Mesenchymal stem cell (in vitro differentiated cells and primary cell): ENCODE results near the gene CHST11.

ENCODE experiments used
- DNase-seq: peaks from one replicate; pipeline ENCODE4 v3.0.0-alpha.2; 2013
- H2AFZ ChIP-seq: one replicate; pipeline ENCODE4 v1.6.1; 2013; ENCODE audit warnings: low read depth, mild to moderate bottlenecking, control low read depth, inconsistent platforms, low read length, moderate library complexity
- H2AK5ac ChIP-seq: 2 replicates; pipeline ENCODE4 v1.6.1; 2013; ENCODE audit warnings: low read length, moderate library complexity, mild to moderate bottlenecking, inconsistent platforms; ENCODE audit not compliant: severe bottlenecking
- H2BK120ac ChIP-seq: one replicate; pipeline ENCODE4 v1.6.1; 2013; ENCODE audit warnings: low read depth, mild to moderate bottlenecking, inconsistent platforms, low read length, moderate library complexity
- H2BK12ac ChIP-seq, 2 experiments: one replicate each; pipeline ENCODE4 v1.6.1; 2013; ENCODE audit warnings: inconsistent platforms in 2 of 2, low read length in 2 of 2, mild to moderate bottlenecking in 2 of 2, moderate library complexity in 2 of 2, control low read depth in 1 of 2
- H2BK15ac ChIP-seq: one replicate; pipeline ENCODE4 v1.6.1; 2013; ENCODE audit warnings: mild to moderate bottlenecking, low read depth, inconsistent platforms; ENCODE audit not compliant: poor library complexity, severe bottlenecking
- H2BK5ac ChIP-seq: 2 replicates; pipeline ENCODE4 v1.6.1; 2013; ENCODE audit warnings: low read depth, mild to moderate bottlenecking, low read length, control low read depth, inconsistent platforms; ENCODE audit not compliant: poor library complexity, severe bottlenecking
- H3K14ac ChIP-seq, 2 experiments: one replicate each; pipeline ENCODE4 v1.6.1; 2013; ENCODE audit warnings: inconsistent platforms in 2 of 2, low read length in 2 of 2, control low read depth in 1 of 2, mild to moderate bottlenecking in 1 of 2, moderate library complexity in 1 of 2
- H3K18ac ChIP-seq, 2 experiments: one replicate each; pipeline ENCODE4 v1.6.1; 2013; ENCODE audit warnings: inconsistent platforms in 2 of 2, low read length in 2 of 2, control low read depth in 1 of 2, low read depth in 1 of 2, mild to moderate bottlenecking in 1 of 2
- H3K23ac ChIP-seq, 2 experiments: one replicate each; pipeline ENCODE4 v1.6.1; 2013; ENCODE audit warnings: inconsistent platforms in 2 of 2, low read length in 2 of 2, mild to moderate bottlenecking in 2 of 2, moderate library complexity in 2 of 2, control low read depth in 1 of 2
- H3K27ac ChIP-seq: 2 replicates; pipeline ENCODE4 v1.5.1; 2013; ENCODE audit warnings: mild to moderate bottlenecking, moderate library complexity, low read length, control low read depth, inconsistent platforms; ENCODE audit not compliant: poor library complexity, severe bottlenecking
- H3K27me3 ChIP-seq, 2 experiments: 2 replicates each; pipeline versions ENCODE4 v1.6.1 to v1.7.0; 2013; ENCODE audit warnings: low read length in 2 of 2, mild to moderate bottlenecking in 2 of 2, moderate library complexity in 2 of 2, control low read depth in 1 of 2, inconsistent platforms in 1 of 2; ENCODE audit not compliant: control insufficient read depth in 1 of 2, insufficient read depth in 1 of 2
- H3K36me3 ChIP-seq, 2 experiments: 2 replicates each; pipeline versions ENCODE4 v1.6.1 to v1.7.0; 2013; ENCODE audit warnings: low read length in 2 of 2, control low read depth in 1 of 2, inconsistent platforms in 1 of 2, low read depth in 1 of 2, mild to moderate bottlenecking in 1 of 2; ENCODE audit not compliant: insufficient read depth in 2 of 2, control insufficient read depth in 1 of 2
- H3K4ac ChIP-seq, 2 experiments: one replicate each; pipeline ENCODE4 v1.6.1; 2013; ENCODE audit warnings: inconsistent platforms in 2 of 2, low read length in 2 of 2, mild to moderate bottlenecking in 2 of 2, moderate library complexity in 2 of 2, control low read depth in 1 of 2, low read depth in 1 of 2
- H3K4me1 ChIP-seq: 2 replicates; pipeline ENCODE4 v1.6.1; 2013; ENCODE audit warnings: low read depth, low read length, control low read depth; ENCODE audit not compliant: control insufficient read depth, insufficient read depth
- H3K4me2 ChIP-seq: 2 replicates; pipeline ENCODE4 v1.6.1; 2013; ENCODE audit warnings: low read length, mild to moderate bottlenecking, inconsistent platforms; ENCODE audit not compliant: poor library complexity, severe bottlenecking
- H3K4me3 ChIP-seq, 2 experiments: 2 replicates each; pipeline versions ENCODE4 v1.5.1 to v1.7.0; 2013; ENCODE audit warnings: low read length in 2 of 2, mild to moderate bottlenecking in 2 of 2, control low read depth in 1 of 2, low read depth in 1 of 2; ENCODE audit not compliant: insufficient read depth in 1 of 2
- H3K79me1 ChIP-seq: replicated peaks from 2 replicates; pipeline ENCODE4 v1.6.1; 2013; ENCODE audit warnings: mild to moderate bottlenecking, control low read depth, low read length, inconsistent platforms; ENCODE audit not compliant: poor library complexity, severe bottlenecking
- H3K9ac ChIP-seq: 2 replicates; pipeline ENCODE4 v1.7.0; 2013; ENCODE audit warnings: mild to moderate bottlenecking, low read length, moderate library complexity
- H3K9me3 ChIP-seq: 2 replicates; pipeline ENCODE4 v1.7.0; 2013; ENCODE audit warnings: mild to moderate bottlenecking, low read length; ENCODE audit not compliant: control insufficient read depth
- H4K8ac ChIP-seq: one replicate; pipeline ENCODE4 v1.6.1; 2013; ENCODE audit warnings: inconsistent platforms, mild to moderate bottlenecking, low read length, moderate library complexity
- H4K91ac ChIP-seq: one replicate; pipeline ENCODE4 v1.6.1; 2013; ENCODE audit warnings: mild to moderate bottlenecking, low read length, inconsistent platforms
- WGBS: methylation state at CpG from one replicate; pipeline ENCODE4 v1.1.7; 2013; ENCODE audit warnings: mixed read lengths; 5-methylcytosine and 5-hydroxymethylcytosine counted together

Gene CHST11

GRCh38 chr12:104414581-104415341 lies 42.0 kb upstream of the CHST11 start:
- DNase-seq: no peak
- no peak overlapping the region for H2BK5ac ChIP-seq
- no peak overlapping the region for H4K8ac ChIP-seq
- H3K36me3 ChIP-seq: no peaks in the 10 kb centered on the region
- no peak overlapping the region for H2AK5ac ChIP-seq
- no peak overlapping the region for H3K18ac ChIP-seq
- H3K27me3 ChIP-seq: no peaks in the 10 kb centered on the region
- 19% methylated on average over 4 of the region's 6 CpGs for WGBS
- H4K91ac ChIP-seq: no peak overlapping the region
- no peak overlapping the region for H3K14ac ChIP-seq
- no peak overlapping the region for H2BK12ac ChIP-seq
- no peak overlapping the region for H2BK120ac ChIP-seq
- no peak overlapping the region for H3K23ac ChIP-seq
- H3K27ac ChIP-seq: no peak overlapping the region
- H3K9ac ChIP-seq: no peak overlapping the region
- no peaks in the 10 kb centered on the region for H3K9me3 ChIP-seq
- H3K4me3 ChIP-seq: no peak overlapping the region
- no peak overlapping the region for H3K4ac ChIP-seq
- no peaks in the 10 kb centered on the region for H3K79me1 ChIP-seq
- H2AFZ ChIP-seq: no peak overlapping the region
- peaks cover 6% of the 10 kb centered on the region for H3K4me1 ChIP-seq
- no peak overlapping the region for H2BK15ac ChIP-seq
- no peak overlapping the region for H3K4me2 ChIP-seq

DNA sequence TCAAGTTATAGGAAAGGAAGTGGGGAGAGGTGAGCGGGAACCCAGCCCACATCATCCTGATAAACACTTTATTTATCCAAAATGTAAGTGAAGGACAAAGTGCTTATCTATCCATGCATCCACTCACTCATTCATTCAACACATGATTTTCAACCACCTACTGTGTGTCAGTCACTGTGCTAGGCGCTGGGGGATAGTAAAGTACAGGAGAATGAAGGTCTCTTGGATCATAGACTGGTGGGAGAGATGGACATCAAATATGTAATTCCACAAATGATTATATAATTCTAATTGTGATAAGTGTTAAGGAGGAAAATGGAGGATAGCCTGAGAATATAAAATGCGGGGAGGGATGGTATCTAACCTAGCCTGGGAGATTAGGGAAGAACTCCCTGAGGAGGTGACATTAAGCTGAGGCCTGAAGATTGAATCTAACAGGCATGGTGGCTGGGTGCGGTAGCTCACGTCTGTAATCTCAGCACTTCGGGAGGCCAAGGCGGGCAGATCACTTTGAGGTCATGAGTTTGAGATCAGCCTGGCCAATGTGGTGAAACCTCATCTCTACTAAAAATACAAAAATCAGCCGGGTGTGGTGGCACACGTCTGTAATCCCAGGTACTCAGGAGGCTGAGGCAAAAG lies 41.3 kb upstream of the CHST11 start:
- Histone ChIP-seq H2AFZ (no peak overlapping the region), H4K8ac (no peak overlapping the region), H2BK15ac (no peak overlapping the region), H3K27me3 (no peaks in the 10 kb centered on the region), H2BK12ac (no peak overlapping the region), H3K14ac (no peak overlapping the region), H3K4me1 (peaks cover 6% of the 10 kb centered on the region), H2BK120ac (no peak overlapping the region), H4K91ac (no peak overlapping the region), H3K9me3 (no peaks in the 10 kb centered on the region), H3K4me3 (no peak overlapping the region), H3K36me3 (no peaks in the 10 kb centered on the region), H3K23ac (no peak overlapping the region), H3K9ac (no peak overlapping the region), H3K27ac (no peak overlapping the region), H2BK5ac (no peak overlapping the region), H3K18ac (no peak overlapping the region), H2AK5ac (no peak overlapping the region), H3K4me2 (no peak overlapping the region), H3K4ac (no peak overlapping the region), H3K79me1 (no peaks in the 10 kb centered on the region)
- WGBS: 86% methylated on average over 7 of the region's 9 CpGs
- DNase-seq: no peak

DNA sequence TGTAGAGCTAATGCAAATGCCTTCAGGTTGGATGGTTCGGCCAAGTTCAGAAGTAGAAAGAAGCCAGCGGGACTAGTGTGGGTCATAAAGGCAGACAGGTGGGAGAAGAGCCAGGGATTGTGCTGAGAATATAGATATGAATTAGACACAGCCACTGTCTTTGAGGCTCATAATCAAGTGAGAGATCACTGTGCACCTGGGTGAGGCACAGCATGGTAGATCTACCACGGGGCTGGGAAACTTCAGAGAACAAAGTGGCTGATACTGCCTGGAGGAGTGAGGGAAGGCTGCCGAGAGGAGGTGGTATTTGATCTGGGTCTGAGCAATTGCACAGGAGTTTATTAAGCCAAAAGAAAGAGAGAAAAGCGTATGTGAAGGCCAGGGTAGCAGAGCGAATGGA lies 40.6 kb upstream of the CHST11 start:
- Histone ChIP-seq H3K4me3 (no peak overlapping the region), H3K36me3 (no peaks in the 10 kb centered on the region), H2BK120ac (no peak overlapping the region), H3K9ac (no peak overlapping the region), H3K27ac (no peak overlapping the region), H3K23ac (no peak overlapping the region), H3K4me2 (no peak overlapping the region), H3K27me3 (no peaks in the 10 kb centered on the region), H2AK5ac (no peak overlapping the region), H4K91ac (no peak overlapping the region), H4K8ac (no peak overlapping the region), H3K14ac (no peak overlapping the region), H3K4me1 (peaks cover 6% of the 10 kb centered on the region), H2BK5ac (no peak overlapping the region), H3K18ac (no peak overlapping the region), H2AFZ (no peak overlapping the region), H3K4ac (no peak overlapping the region), H2BK12ac (no peak overlapping the region), H2BK15ac (no peak overlapping the region), H3K9me3 (no peaks in the 10 kb centered on the region), H3K79me1 (no peaks in the 10 kb centered on the region)
- DNase-seq: no peak
- 79% methylated on average over 6 of the region's 6 CpGs for WGBS

DNA sequence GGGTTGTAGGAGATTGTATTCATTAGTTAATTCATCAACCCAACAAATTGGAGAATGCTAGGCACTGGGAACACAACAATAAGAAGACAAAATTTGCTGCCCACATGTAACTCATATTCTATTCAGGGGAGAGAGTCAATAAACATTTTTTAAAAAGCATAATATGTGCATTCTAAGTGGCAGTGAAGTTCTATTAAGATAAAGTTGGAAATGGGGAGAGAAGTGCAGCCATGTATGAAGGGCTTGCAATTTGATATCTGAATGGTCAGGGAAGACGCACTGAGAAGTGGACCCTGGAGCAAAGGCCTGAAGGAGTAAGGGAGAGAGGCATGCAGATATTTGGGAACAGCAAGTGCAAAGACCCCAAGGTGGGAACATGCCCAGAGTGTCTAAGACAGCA lies 40.2 kb upstream of the CHST11 start:
- Histone ChIP-seq H3K9ac (no peak overlapping the region), H4K8ac (no peak overlapping the region), H3K4me2 (no peak overlapping the region), H2BK15ac (no peak overlapping the region), H3K18ac (no peak overlapping the region), H3K4me3 (no peak overlapping the region), H3K27ac (no peak overlapping the region), H2BK120ac (no peak overlapping the region), H3K4me1 (peaks cover 3% of the 10 kb centered on the region), H2BK12ac (no peak overlapping the region), H2AK5ac (no peak overlapping the region), H3K9me3 (no peaks in the 10 kb centered on the region), H2AFZ (no peak overlapping the region), H3K79me1 (no peaks in the 10 kb centered on the region), H3K23ac (no peak overlapping the region), H3K4ac (no peak overlapping the region), H2BK5ac (no peak overlapping the region), H4K91ac (no peak overlapping the region), H3K14ac (no peak overlapping the region), H3K36me3 (no peaks in the 10 kb centered on the region), H3K27me3 (no peaks in the 10 kb centered on the region)
- DNase-seq: no peak
- 42% methylated on average over 1 of the region's 1 CpG for WGBS
